ENCODE results near the gene ACSS1. TPM values are rescaled to one million over a fixed set of nuclear protein-coding genes. Genes with fewer than 3 reads are reported as not detected.

The ACSS1 gene
- total RNA-seq, 1 donor from 2014 or later = 7.3 TPM

DNA sequence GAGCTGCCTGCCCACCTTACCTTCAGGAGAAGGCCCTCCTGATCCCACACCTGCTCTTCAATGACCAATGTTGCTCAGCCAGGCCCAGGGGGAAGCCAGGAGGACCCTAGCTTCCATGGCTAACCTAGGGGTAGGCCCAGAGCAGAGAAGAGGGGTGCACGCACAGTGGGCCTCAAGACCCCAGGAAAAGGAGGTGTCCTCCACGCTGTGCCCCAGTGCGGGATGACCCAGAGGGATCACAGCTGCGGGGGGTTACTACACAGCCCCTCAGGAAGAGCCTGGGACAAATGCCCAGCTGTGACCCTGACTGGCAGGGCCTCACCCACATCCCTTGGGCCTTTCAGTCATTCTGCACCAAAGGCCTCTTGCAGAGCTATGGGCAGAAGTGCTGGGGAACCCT is 33.8 kb downstream of the ACSS1 start:
- no peaks in the 10 kb centered on the region for H3K27me3 ChIP-seq (ENCODE audit: control insufficient read depth, insufficient read depth, low read length)
- TF ChIP-seq, protein P1, sequence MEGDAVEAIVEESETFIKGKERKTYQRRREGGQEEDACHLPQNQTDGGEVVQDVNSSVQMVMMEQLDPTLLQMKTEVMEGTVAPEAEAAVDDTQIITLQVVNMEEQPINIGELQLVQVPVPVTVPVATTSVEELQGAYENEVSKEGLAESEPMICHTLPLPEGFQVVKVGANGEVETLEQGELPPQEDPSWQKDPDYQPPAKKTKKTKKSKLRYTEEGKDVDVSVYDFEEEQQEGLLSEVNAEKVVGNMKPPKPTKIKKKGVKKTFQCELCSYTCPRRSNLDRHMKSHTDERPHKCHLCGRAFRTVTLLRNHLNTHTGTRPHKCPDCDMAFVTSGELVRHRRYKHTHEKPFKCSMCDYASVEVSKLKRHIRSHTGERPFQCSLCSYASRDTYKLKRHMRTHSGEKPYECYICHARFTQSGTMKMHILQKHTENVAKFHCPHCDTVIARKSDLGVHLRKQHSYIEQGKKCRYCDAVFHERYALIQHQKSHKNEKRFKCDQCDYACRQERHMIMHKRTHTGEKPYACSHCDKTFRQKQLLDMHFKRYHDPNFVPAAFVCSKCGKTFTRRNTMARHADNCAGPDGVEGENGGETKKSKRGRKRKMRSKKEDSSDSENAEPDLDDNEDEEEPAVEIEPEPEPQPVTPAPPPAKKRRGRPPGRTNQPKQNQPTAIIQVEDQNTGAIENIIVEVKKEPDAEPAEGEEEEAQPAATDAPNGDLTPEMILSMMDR (IDR thresholded peaks at IDR 0.05; ENCODE audit: insufficient read depth, low read length, poor library complexity, severe bottlenecking) = no peak
- H3K36me3 ChIP-seq (ENCODE audit: control insufficient read depth, insufficient read depth, low read length) = no peaks in the 10 kb centered on the region
- H3K4me3 ChIP-seq (ENCODE audit: low read depth, low read length) = no peak overlapping the region
- DNase-seq (ENCODE audit: low read depth) = no peak

GRCh38 chr20:25023356-25023755 is 34.6 kb downstream of the ACSS1 start:
- Histone ChIP-seq H3K27me3 (ENCODE audit: control insufficient read depth, insufficient read depth, low read length) (no peaks in the 10 kb centered on the region), H3K4me3 (ENCODE audit: low read depth, low read length) (no peak overlapping the region), H3K36me3 (ENCODE audit: control insufficient read depth, insufficient read depth, low read length) (no peaks in the 10 kb centered on the region)
- TF ChIP-seq, protein P1 (IDR thresholded peaks at IDR 0.05; ENCODE audit: insufficient read depth, low read length, poor library complexity, severe bottlenecking) = no peak
- DNase-seq (ENCODE audit: low read depth) = no peak

GRCh38 chr20:25022680-25023079 is 35.3 kb downstream of the ACSS1 start:
- no peak overlapping the region for H3K4me3 ChIP-seq (ENCODE audit: low read depth, low read length)
- no peaks in the 10 kb centered on the region for H3K27me3 ChIP-seq (ENCODE audit: control insufficient read depth, insufficient read depth, low read length)
- no peak for DNase-seq (ENCODE audit: low read depth)
- H3K36me3 ChIP-seq (ENCODE audit: control insufficient read depth, insufficient read depth, low read length) = no peaks in the 10 kb centered on the region
- TF ChIP-seq, protein P1 (IDR thresholded peaks at IDR 0.05; ENCODE audit: insufficient read depth, low read length, poor library complexity, severe bottlenecking) = no peak

GRCh38 chr20:25021336-25021735 is 36.6 kb downstream of the ACSS1 start:
- Histone ChIP-seq H3K36me3 (ENCODE audit: control insufficient read depth, insufficient read depth, low read length) (no peaks in the 10 kb centered on the region), H3K4me3 (ENCODE audit: low read depth, low read length) (no peak overlapping the region), H3K27me3 (ENCODE audit: control insufficient read depth, insufficient read depth, low read length) (peaks cover 2% of the 10 kb centered on the region)
- no peak for DNase-seq (ENCODE audit: low read depth)
- TF ChIP-seq, protein P1 (IDR thresholded peaks at IDR 0.05; ENCODE audit: insufficient read depth, low read length, poor library complexity, severe bottlenecking) = no peak

- Histone ChIP-seq H3K4me3 (ENCODE audit: low read depth, low read length) (no peak overlapping the region), H3K27me3 (ENCODE audit: control insufficient read depth, insufficient read depth, low read length) (peaks cover 2% of the 10 kb centered on the region), H3K36me3 (ENCODE audit: control insufficient read depth, insufficient read depth, low read length) (no peaks in the 10 kb centered on the region)
- TF ChIP-seq, protein P1 (IDR thresholded peaks at IDR 0.05; ENCODE audit: insufficient read depth, low read length, poor library complexity, severe bottlenecking) = no peak
- DNase-seq (ENCODE audit: low read depth) = no peak
These were observed 37.0 kb downstream of the ACSS1 start for GRCh38 chr20:25020901-25021301.

GRCh38 chr20:25020345-25020744 is 37.6 kb downstream of the ACSS1 start:
- H3K4me3 ChIP-seq (ENCODE audit: low read depth, low read length) = no peak overlapping the region
- H3K27me3 ChIP-seq (ENCODE audit: control insufficient read depth, insufficient read depth, low read length) = peaks cover 2% of the 10 kb centered on the region
- DNase-seq (ENCODE audit: low read depth) = no peak
- no peaks in the 10 kb centered on the region for H3K36me3 ChIP-seq (ENCODE audit: control insufficient read depth, insufficient read depth, low read length)
- TF ChIP-seq, protein P1 (IDR thresholded peaks at IDR 0.05; ENCODE audit: insufficient read depth, low read length, poor library complexity, severe bottlenecking) = no peak

Data from kidney epithelial cell (primary cell).